AG04449 (cell line): ENCODE results near the gene TMEM272.

Source experiments
- CTCF ChIA-PET: fragments of 350-600 bp; formaldehyde crosslinking; extraction: SDS; loops from one replicate; lab custom pipeline; 2021; ENCODE audit warnings: antibody characterized with exemption; lab: Yijun Ruan, JAX
- POLR2A ChIA-PET: fragments of 400-600, 350-600 bp; formaldehyde crosslinking; extraction: SDS; loops from one replicate; lab custom pipeline; 2020; ENCODE audit warnings: antibody characterized with exemption, inconsistent platforms; lab: Yijun Ruan, JAX
- DNase-seq: peaks from one replicate; pipeline ENCODE4 v3.0.0-alpha.2; 2010; ENCODE audit warnings: low read depth, low spot score
- H3K4me3 ChIP-seq: 2 replicates; pipeline ENCODE4 v1.5.1; 2011; ENCODE audit warnings: low read depth, mild to moderate bottlenecking, control low read depth, low read length
- TF ChIP-seq, protein P1 (sequence below): IDR thresholded peaks from one replicate; pipeline ENCODE4 v1.5.1; 2011; ENCODE audit warnings: mild to moderate bottlenecking, moderate library complexity, low read length, control low read depth, inconsistent platforms; ENCODE audit not compliant: insufficient read depth; ENCODE audit errors: missing control alignments

The TMEM272 gene

DNA sequence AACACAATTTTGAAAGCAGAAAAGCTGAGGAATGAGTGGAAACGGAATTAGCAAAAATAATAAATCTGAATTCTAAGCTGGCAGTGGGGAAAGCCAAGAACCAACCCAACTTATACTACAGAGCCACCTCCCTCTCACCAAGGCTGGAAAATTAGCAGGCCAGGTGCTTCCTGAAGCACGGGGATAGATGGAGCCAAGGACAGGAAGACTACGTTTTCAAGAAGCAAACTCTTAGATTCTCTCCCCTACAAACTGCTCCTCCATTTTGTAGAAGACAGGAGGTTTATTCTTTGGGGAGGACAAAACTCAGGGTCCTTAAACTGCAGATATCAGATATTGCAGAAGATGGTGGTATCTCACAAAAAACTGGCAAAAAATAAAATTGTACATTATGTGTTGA, 25.6 kb upstream of the TMEM272 start:
- TF ChIP-seq, protein P1, sequence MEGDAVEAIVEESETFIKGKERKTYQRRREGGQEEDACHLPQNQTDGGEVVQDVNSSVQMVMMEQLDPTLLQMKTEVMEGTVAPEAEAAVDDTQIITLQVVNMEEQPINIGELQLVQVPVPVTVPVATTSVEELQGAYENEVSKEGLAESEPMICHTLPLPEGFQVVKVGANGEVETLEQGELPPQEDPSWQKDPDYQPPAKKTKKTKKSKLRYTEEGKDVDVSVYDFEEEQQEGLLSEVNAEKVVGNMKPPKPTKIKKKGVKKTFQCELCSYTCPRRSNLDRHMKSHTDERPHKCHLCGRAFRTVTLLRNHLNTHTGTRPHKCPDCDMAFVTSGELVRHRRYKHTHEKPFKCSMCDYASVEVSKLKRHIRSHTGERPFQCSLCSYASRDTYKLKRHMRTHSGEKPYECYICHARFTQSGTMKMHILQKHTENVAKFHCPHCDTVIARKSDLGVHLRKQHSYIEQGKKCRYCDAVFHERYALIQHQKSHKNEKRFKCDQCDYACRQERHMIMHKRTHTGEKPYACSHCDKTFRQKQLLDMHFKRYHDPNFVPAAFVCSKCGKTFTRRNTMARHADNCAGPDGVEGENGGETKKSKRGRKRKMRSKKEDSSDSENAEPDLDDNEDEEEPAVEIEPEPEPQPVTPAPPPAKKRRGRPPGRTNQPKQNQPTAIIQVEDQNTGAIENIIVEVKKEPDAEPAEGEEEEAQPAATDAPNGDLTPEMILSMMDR: no peak
- no peak for DNase-seq
- H3K4me3 ChIP-seq: no peak overlapping the region
- POLR2A ChIA-PET: no interaction called here
- CTCF ChIA-PET: no interaction called here

DNA sequence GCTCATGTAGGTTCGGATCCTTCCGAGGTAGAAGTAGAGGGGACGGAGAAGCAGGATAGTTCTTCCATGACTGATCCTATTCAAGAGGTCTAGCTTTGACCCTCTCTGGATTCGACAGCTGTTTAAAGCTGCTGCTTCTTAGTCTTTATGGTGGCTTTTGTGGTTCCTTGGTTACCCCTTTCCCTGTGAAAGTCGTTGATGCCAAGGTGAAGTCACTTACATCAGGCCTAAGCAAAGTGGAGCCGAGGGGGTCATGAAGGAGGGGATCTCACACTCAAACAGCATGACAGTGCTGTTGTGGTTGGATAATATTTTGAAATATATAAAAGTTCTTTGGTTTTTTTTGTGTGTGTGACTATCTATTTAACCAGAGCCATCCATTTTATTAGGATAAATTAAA, 24.9 kb upstream of the TMEM272 start:
- no peak for DNase-seq
- TF ChIP-seq, protein P1: no peak
- no peak overlapping the region for H3K4me3 ChIP-seq
- CTCF ChIA-PET: interaction anchor here (1.1 kb wide), 1 partner anchor 584 kb away, joined by 3 read pairs; no protein-coding TSS in a partner anchor
- POLR2A ChIA-PET: no interaction called here

DNA sequence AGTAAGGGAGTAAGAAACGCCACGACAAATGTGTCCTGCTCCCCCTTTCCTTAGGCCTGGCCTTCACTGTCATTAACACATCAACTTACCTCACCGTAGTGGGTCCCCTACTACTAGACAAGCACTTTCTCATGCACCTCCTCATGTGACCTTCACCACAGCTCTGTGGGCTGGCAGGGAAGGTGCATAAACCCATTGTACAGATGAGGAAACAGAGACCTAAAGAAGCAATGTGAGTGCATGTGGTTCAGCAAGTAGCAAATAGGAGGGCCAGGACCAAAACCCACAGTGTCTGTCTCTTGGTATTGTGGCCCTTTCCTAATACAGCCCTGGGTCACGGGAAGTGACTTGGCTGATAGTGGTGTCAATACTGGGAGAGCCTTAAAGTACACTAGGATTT, 22.1 kb upstream of the TMEM272 start:
- TF ChIP-seq, protein P1: no peak
- H3K4me3 ChIP-seq: no peak overlapping the region
- DNase-seq: no peak
- POLR2A ChIA-PET: no interaction called here
- CTCF ChIA-PET: no interaction called here

DNA sequence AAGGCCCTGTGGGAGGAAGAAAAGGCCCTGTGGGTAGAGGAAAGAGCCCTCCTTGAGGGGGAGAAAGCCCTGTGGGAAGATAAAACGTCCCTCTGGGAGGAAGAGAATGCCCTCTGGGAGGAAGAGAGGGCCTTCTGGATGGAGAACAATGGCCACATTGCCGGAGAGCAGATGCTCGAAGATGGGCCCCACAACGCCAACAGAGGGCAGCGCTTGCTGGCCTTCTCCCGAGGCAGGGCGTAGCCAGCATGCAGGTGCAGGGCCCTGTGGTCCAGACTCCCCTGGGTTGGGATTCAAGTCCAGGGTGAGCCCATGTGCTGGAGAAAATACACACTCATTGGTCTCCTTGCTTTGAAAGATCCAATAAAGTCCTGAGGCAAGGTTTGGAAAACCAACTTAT, 20.9 kb upstream of the TMEM272 start:
- CTCF ChIA-PET: no interaction called here
- H3K4me3 ChIP-seq: no peak overlapping the region
- POLR2A ChIA-PET: no interaction called here
- no peak for DNase-seq
- TF ChIP-seq, protein P1: no peak

DNA sequence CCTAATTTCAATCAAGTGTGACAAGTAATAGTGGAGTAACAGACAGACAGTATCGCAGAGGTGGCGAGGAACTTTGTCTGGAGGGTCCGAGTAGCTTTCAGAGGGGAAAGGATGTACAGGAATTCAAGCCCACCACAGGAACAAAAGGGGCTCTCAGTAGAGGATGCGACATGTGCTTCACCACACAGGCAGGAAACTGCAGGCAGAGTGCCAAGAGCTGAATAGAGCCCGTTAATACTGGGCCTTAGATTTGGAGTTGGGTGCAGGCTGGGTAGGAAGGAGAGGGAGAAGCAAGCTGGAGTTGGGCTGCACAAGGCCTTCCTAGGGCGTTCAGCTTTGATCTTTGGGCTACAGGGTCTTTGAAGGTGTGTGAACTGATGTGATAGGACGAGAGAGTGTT, 18.0 kb upstream of the TMEM272 start:
- TF ChIP-seq, protein P1: no peak

DNA sequence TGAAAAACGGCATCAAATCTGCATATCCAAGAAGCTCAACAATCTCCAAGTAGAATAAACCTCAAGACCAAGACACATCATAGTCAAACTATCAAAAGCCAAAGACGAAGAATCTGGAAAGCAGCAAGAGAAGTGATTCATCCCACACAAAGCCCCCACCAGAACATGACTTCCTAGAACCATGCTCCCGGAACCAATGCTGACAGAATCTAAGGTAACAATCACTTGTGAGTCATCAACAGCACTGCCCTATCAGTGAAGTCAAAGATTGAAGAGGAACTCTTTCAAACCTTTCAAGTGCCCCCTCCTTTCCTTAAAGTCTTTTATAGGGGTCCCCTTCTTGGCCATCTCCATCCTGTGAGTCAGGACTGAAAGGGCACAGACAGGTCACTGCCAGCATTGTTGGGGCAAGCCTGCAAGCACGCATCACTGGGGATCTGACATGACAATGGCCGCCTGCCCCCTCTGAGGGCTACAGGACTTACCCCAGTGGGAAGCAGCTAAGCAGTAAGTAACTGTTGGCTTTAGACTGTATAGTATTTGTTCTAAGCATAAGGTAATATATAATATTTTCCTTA, 16.8 kb upstream of the TMEM272 start, which contains the start of gene CCDC70:
Gene CCDC70, plus strand, starts transcription at position 247 of the 578 bp plus-strand sequence. CDS start 3,443 bp downstream, outside the sequence.
- TF ChIP-seq, protein P1: no peak
- H3K4me3 ChIP-seq: no peak within 1 kb of the TSS
- no peak for DNase-seq
- POLR2A ChIA-PET: no interaction called here
- CTCF ChIA-PET: interaction anchor here (0.9 to 1.8 kb wide), 2 partner anchors 11 to 18 kb away, joined by 3 to 4 read pairs; no protein-coding TSS in a partner anchor

More for the DNA sequence above, 18.0 kb upstream of the TMEM272 start:
- ChIA-PET POLR2A (no interaction called here), CTCF (interaction anchor here (1.8 kb wide), 2 partner anchors 12 to 33 kb away, joined by 4 to 8 read pairs; no protein-coding TSS in a partner anchor)
- H3K4me3 ChIP-seq: no peak overlapping the region
- no peak for DNase-seq
